ENCODE data around the gene GAB2.

Gene GAB2

DNA sequence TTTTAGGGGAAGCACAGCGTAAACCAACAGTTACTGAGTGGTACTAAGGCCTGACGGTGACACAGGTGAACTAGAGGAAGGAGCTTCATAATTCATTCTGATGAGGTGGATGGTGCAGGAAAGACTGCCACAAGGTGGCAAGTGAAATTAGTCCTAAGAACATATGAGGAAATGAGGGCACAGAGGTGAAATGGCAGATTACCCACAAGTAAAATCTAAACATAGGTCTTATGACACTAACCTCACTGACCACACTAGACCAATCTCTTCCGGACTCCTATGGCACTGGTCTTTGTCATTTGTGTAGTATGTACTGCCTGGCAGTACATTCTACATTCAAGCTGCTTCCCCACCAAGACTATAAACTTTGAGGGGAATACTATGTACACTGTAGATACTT, 20.2 kb downstream of the GAB2 start:
- DNase-seq = no peak

DNA sequence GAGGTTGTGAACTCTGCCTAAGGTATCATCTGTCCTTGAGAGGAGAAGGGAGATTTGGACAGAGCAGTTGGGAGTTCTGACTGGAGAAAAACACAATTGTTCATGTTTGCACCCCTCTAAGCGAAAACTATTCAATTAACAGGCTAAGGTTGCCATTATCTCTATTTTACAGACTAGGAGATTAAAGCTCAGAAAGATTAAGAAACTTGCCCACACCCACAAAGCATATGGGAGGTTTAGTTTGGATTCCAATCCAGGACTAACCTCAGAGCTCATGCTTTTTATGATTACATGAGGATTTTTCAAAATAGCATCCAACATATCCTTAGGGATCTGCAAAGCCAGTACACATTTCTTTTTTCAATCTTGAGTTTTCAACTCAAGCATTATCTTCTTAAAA, 22.0 kb downstream of the GAB2 start:
- no peak for DNase-seq

DNA sequence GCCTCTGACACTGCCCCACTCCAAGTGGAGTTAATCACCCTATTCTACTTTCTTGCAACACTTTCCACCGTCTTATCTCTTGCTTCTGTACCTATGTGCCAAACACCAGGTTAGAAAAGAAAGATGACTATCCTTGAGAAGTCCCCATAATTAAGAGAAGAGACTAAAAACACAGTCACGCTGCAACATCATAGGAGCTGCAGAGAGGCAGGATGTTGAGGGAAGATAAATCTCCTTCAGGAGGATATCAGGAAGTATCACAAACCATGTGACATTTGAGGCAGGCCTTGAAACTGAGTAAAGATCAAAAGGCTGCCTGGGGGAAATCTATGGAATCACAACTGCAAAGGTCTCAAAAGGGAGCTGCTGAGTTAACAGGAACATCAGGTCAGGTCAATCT, 24.8 kb downstream of the GAB2 start:
- no peak for DNase-seq

DNA sequence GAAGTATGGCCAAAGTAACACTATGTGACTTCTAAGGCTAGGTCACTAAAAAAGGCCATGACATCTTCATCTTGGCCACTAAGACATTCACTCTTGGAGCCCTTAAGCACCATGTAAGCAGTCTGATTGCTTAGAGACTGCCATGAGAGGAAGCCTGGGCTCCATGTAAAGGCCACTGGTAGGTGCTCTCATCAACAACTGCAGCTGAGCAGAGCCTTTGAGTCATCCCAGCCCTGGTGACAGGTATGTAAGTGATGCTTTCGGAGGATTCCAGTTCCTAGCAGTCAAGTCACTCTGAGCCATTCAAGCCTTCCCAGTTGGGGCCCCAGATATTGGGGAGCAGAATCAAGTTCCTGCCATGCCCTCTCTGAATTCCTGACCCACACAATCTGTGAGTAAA, 26.2 kb downstream of the GAB2 start:
- DNase-seq = no peak

DNA sequence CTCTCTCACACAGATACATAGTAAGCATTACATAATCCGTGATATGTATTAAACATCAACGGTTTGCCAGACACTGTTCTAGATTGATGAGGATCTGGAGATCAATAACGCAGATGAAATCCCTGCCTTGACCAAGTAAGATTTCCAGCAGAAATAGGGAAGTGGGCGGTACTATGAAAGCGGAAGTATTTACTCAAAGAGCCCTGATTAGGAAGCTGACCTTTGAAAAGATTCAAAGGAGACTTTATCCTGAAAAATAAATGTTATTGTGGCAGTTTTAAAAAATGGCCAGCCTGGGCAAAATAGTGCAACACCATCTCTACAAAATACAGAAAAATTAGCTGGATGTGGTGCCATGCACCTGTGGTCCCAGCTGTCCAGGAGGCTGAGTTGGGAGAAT, 26.8 kb downstream of the GAB2 start:
- DNase-seq = no peak

DNA sequence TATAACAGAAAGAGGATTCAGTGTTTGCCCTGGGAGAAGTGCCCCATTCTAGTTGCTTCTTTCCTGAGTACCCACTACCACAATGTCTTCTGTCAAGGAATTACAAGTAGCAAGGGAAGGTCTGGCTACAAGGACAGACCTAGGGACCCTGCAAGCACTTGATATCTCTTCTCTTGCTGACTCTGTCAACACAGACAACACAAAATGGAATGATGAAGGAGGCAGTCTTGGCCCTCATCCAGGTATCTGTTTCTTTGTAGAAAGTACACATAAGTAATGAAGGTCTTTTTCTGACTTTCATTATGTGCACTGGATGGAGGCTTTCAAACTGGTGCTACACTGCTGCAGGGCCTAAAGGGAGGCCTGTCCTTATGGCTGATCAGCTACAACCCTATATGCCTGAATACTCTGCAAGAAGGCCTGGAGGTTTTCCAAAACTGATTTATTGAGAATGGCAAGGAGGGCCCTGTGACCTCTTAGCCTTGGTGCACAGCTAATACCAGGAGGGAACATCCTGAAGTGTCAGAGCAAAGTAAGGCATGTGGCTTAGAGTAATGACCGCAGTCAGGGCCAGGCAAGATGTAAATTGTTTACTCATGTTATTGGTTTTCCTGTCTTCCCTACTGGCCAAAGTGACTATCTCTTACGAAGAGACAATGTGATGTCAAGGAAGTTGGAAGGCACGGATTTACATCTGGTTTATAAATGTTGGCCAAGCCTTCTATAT, 31.2 kb downstream of the GAB2 start:
- no peak for DNase-seq

DNA sequence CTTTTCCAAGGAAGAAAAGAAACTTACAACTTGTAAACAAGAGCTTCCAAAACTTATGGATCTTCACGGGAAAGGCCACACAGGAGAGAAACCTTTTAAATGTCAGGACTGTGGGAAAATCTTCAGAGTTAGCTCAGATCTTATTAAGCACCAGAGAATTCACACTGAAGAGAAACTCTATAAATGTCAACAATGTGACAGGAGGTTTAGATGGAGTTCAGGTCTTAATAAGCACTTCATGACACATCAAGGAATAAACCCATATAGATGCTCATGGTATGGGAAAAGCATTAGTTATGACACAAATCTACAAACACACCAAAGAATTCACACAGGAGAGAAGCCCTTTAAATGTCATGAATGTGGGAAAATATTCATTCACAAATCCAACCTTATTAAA, 32.4 kb downstream of the GAB2 start:
- no peak for DNase-seq

DNA sequence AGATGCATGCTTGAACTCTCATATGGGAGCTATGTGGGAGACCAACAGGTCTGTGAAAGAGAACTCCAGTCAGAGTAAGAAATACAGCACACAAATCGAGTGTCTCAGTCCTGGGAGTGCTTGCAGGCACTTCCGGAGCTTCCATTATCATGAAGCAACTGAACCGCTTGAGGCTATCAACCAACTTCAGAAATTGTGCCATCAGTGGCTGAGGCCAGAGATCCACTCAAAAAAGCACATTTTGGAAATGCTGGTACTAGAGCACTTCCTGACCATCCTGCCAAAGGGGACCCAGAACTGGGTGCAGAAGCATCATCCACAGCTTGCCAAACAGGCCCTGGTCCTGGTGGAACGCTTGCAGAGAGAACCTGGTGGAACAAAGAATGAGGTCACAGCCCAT, 33.4 kb downstream of the GAB2 start:
- DNase-seq = no peak

DNA sequence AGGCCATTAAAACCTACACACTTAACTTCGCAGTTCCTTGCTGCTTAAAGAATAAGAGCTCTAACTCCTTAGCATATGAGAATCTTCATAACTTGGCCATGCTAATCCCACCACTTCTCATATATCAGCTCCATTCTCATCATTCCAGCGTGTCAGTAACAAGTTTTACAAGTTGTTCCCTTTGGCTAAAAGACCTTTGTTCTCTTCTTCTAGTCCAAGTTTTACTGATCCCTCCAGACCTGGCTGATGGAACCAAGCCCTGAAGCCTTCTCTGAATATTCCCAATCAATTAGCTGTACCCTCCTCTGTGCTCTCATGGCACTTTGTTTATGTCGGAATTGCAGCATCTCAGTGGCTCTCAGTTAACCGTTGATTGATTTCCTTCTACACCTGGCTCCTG, 35.8 kb downstream of the GAB2 start:
- DNase-seq = no peak

DNA sequence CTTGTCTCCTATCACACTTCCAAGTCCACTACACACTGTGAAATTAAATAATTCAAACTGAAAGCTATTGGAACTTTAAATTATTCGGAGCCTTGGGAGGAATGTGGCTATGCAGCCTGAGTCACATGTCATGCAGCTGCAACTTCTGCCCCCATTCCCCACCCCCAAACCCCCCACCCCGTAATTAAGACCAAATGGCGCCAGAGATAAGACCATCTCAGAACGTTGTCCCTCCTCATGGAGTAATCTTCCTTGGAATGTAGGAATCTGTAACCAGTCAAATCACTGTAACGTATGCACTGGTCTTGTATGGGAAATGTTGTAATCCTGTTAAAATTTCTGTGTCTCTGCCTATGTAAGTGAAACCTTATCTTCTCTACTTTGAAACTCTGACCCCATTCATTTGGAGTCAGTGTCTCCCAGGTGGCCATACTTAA, 37.0 kb downstream of the GAB2 start:
- DNase-seq = no peak

DNA sequence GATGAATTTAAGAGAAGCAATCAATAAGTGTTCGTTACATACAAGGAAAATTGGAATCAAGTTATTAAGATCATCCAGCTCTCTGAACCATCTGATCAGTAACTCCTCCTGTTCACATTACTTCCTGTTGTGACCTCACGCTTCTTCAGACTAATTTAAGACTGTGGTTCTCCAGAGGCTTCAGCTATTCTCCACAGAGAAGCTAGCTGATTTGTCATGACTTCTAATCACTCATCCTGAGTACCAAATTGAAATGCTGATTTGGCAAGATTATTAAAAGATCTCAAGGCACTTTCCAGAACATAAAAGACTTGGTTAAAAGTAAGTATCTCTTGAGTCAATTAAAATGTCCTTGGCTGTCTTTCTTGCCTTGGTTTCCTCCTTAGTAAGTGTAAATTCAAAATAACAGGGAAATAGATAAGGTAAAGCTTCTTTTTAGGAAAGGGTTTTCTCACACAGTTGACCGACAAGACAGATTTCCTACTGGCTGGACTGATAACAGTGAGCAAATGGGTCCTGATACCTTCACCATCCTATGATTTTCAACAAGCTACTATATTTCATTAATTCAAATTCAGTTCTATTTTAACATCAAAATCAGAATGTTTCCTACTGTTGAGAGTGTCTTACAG, 38.5 kb downstream of the GAB2 start:
- DNase-seq = no peak

DNA sequence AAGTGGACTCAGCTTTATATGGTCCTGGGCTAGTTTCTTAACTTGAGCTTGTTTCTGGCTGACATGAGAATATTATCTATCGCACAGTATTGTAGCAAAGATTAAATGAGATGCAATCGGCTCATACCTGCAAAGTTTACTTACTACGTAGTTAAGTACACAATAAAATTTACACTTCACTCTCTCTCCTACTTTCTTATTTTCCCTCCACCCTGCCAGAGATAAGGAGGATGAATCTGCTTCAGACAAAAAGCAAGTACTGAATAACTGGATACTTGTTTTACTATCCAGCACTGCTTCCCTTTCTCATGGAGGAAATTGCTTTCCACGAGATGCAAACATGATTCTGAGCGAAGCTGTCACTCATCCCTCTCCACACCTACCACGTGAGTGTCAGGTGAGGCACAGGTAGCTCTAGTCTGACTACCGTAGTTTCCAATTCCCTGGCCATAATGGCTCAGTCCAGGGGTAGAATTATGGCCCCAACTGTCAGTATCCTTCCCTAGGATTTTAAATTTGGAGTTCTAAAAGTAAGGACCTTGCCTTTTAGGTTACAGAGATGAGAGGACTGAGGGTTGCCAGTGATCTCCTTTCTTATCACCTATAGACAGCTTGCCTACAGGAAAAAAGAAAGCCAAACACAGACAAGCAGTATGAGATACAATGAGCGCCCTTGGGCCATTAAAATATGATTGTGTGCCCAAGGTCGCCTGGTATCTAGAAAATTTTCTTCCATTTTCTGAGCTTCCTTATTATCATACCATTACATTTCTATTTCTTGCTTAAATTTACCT, 39.8 kb downstream of the GAB2 start:
- no peak for DNase-seq

DNA sequence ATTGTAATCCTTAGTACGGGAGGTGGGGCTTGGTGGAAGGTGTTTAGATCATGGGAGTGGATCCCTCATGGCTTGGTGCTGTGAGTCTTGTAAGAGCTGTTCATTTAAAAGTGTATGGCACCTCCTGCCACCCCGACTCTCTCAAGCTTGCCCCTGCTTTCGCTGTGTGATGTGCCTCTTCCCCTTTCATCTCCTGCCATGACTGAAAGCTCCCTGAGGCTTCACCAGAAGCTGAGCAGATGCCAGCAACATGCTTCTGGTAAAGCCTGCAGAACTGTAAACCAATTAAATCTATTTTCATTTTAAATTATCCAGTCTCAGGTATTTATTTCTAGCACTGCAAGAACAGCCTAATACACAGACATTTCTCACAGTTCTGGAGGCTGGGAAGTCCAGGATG, 40.8 kb downstream of the GAB2 start:
- no peak for DNase-seq

DNA sequence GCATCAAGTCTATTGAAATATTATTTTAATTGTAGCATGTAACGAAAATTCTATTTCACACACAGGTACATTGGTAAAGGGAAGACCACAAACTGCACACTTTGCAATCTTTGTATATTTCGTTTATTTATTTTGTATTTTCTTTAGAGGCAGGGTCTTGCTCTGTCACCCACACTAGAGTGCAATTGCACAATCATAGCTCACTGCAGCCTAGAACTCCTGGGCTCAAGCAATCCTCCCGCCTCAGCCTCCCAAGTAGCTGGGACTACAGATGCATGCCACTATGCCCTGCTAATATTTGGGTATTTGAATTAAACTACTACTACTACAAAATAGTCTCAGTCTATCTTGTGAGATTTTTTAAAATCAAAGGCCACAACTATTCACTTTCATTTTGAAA, 42.7 kb downstream of the GAB2 start:
- DNase-seq = no peak

DNA sequence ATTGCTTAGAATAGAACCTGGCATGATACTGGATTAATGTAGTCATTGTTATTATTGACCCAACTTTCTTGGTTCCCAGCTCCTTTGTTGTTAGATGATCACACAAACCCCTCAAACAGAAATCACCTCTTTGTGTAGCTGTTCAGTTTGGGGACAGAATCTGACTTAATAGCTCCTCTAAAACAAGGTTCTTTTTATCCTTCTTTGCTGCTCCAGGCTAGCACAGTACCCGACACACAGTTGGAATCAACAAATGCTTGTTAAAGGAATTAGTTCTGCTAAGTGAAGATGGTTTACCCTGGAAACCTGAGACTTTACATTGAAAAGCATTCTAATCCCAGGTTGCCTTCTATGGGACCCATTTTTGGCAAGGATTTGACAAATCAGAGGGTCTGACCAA, 43.9 kb downstream of the GAB2 start:
- no peak for DNase-seq

DNA sequence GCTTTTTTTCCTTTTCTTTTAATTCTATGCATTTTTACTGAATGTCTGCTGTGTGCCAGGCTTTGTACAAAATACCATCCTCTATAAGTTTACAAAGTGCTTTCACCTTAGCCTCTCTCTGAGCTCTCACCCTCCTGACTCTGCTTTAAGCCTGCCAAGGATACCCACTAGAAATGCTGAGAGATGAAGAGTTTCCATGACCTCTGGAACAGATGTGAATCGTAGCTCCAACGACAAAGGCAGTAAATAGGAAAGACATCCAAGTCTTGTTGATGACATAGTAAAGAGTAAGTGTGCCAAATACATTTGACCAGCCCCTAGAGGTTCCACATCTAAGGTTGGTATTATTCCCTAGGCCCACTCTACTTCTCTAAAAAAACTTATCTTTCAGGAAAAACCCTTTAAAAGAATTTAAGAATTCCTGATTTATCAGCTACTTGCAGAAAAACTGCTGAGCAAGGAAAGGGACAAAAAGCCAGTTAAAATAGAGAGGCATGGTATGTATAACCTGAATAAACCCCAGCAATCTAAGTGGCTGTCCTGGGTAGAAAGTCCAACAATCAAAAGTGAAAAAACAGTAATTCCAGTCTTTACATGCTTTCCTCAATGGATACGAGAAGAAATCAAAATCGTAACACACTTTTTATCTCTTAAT, 45.4 kb downstream of the GAB2 start:
- no peak for DNase-seq

DNA sequence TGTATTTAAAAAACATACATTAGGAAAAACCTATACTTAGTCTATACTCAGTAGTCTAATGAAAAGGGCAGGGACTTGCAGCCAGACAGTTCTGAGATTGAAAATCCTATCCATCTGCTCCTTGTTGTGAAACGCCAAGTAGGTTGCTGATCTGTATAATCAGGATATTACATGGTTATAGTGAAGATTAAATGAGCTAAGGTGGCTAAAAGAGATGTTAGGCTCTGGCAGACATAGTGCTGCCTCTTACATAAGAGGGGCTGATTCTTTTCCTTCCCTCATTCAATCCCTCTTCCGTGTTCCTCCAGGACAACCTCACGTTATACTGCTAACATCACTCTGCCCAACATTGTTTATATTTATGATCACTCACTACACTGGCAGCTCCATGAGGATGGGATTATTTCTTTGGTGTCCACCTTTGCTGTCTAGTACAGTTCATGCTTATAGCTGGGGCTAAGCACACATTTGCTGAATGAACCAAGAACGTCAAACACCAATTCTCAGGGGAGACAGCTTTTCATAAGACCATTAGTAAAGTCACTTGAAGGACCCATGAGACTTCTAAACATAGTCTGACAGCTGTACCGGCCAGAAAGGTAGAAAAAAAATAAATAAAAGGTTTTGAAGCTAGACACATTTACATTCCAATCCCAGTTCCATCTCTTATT, 46.3 kb downstream of the GAB2 start:
- no peak for DNase-seq

DNA sequence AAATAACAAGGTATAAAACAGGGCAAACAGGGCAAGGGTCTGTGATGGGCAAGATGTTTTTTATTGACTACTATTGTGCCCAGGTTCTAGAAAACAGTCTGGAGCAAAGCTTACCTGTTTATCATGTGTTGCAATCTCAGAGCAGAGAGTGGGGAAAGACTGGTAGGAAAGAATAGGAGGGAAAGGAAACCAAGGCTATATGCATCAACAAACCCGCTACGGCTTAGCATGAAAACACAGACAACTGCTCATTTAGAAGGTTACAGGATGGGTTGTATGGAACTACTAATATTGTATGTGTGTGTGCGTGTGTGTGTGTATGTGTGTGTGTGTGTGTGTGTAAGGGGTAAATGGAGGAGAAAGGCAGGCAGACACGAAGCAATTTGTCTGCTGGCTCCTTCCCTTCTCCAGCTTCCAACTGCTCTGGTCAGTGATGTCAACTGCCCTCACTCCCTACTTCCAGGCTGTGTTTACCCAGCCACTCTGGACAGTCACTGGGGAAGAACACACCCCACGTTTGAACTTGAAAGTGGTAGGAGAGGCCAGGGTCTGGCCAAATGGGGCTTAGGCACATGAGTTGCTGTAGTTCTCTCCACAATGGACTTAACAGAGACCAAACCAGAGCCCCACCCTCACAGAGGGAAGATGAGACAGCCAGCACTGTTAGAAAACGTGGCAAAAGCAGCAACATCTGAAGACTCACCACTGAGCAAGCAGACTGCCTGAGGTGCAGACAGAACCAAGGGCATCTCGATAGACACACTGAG, 47.0 kb downstream of the GAB2 start:
- DNase-seq = no peak

DNA sequence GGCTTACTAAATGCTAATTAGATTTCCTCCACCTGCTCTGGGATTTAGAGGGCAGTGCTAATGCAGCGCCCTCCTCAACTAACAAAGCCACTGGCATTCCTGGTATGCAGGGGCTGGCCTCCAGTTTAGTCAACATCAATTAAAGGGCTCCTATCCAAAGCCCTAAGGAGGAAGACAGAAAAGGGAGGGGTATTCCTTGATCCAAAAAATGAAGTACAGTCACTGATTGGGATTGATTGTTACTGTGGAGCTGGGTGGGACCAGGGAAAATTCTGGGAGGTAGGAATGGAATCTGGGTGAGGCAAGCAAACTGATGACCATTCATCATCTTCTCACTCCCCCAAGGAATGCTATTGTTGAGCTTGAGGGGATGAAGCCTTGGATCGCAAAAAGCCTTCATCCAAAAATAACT, 52.2 kb downstream of the GAB2 start:
- DNase-seq = no peak

DNA sequence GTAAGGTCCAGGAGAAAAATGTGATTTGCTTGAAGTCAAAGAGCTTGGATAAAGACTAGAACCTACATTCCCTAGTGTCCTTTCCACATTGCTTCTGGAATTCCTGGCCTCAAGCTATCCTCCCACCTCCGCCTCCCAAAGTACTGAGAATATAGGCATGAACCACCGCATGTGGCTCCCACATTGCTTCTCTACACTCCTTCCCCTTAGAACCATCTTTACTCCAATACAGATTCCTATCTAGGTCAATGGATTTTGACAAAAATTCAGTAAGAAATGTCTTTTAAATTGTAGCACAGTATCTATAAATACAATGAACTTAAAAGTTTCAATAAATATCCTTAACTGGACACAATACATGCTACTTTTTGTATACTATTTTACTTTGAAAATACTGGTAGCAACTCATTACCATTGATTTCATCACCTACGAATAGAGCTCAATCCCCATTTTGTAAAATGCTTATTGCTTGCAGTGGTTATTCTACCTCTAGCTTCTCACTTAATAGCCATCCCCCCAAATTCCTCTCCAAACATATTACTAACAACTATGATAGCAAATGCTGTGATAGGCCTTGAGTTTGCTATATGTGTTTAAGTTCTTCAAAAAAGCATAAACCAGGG, 53.4 kb downstream of the GAB2 start:
- no peak for DNase-seq

DNA sequence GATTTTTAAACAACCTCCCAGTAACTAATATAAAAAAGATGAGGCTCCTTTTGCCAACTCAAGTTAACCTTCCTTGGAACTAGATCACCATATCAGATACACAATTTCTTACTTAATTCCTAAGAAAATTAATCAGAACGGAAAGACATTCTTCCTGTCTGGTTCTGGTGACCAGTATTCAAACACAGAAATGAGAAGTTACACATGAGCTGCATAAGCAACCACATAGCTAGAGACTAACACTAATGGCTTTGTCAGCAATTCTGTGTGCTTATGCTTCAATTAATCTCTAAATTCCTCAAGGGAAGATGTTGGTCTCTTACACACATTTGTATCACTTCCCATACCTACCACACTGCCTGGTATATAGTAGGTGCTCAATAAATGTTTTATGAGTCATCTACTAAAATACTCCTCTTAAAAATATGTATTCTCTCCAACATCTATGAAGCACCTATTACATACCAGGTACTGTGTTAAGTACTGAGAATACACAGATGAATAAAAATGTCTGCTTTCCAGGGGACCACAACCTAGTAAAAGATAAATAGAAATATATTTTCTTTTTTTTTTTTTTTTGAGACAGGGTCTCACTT, 54.5 kb downstream of the GAB2 start:
- no peak for DNase-seq
